Stomach (tissue), 9 donors: Measurements from ENCODE around the gene MT1M. TPM values are rescaled to one million over a fixed set of nuclear protein-coding genes. Genes with fewer than 3 reads are reported as not detected.

Experiments used
- DNase-seq, 2 donors: peaks; one replicate each; pipeline versions ENCODE4 v3.0.0 to v3.0.0-alpha.2; 2013 to 2019
- H3K27ac ChIP-seq, 5 donors: fragments of 200-600 bp in 4 of 5; sonication (generic) in 4 of 5; one replicate each; pipeline ENCODE4 v1.5.1; 2013 to 2019; ENCODE audit warnings: mild to moderate bottlenecking in 1 of 5, moderate library complexity in 1 of 5
- H3K27me3 ChIP-seq, 3 donors: fragments of 200-600 bp; sonication (generic); one replicate each; pipeline ENCODE4 v1.5.1; 2017 to 2019; ENCODE audit warnings: mixed run types in 1 of 3
- H3K36me3 ChIP-seq, 4 donors: fragments of 200-600 bp; sonication (generic); 1 replicate in 3 of 4; 2 replicates in 1 of 4; pipeline ENCODE4 v1.5.1; 2016 to 2019
- H3K4me1 ChIP-seq, 4 donors: fragments of 200-600 bp; sonication (generic); one replicate each; pipeline ENCODE4 v1.5.1; 2016 to 2019
- H3K4me3 ChIP-seq, 4 donors: fragments of 200-600 bp; sonication (generic) in 3 of 4; one replicate each; pipeline ENCODE4 v1.5.1; 2016 to 2019; ENCODE audit warnings: mild to moderate bottlenecking in 1 of 4
- H3K9me3 ChIP-seq, 4 donors: fragments of 200-600 bp; sonication (generic); one replicate each; pipeline ENCODE4 v1.5.1; 2016 to 2019
- EP300 ChIP-seq: sonication (generic); formaldehyde crosslinking; IDR thresholded peaks from one replicate; pipeline ENCODE4 v1.6.1; 2017; ENCODE audit warnings: antibody characterized with exemption
- POLR2A ChIP-seq, 4 donors: fragments of 450-650 bp; IDR thresholded peaks; one replicate each; pipeline ENCODE4 v1.6.1; 2016; ENCODE audit warnings: antibody characterized with exemption in 4 of 4, control low read depth in 2 of 4, mild to moderate bottlenecking in 1 of 4, moderate library complexity in 1 of 4
- POLR2AphosphoS5 ChIP-seq, 3 donors: sonication (generic); formaldehyde crosslinking; IDR thresholded peaks; one replicate each; pipeline ENCODE4 v1.6.1; 2016; ENCODE audit warnings: antibody characterized with exemption in 3 of 3
- WGBS, 5 donors: extraction: QIAGEN DNeasy Blood & Tissue Kit in 3 of 5; methylation state at CpG; one replicate each; pipeline versions ENCODE4 v1.1.5 to v1.1.7; 2013 to 2018; 5-methylcytosine and 5-hydroxymethylcytosine counted together
- intact Hi-C: fragments of 100-400 bp; cut with DNase I; formaldehyde crosslinking; loops from one replicate; pipeline ENCODE4 v1.15.1; 2023; ENCODE audit warnings: low total_unique reads
- polyA plus RNA-seq, 3 donors: library from polyadenylated mRNA; stranded (reverse); fragments of 200-250 nt; gene quantifications; one replicate each; pipeline ENCODE4 v1.2.3, GENCODE V29; 2013
- total RNA-seq, 5 donors: library from RNA; depleted of rRNA; stranded (reverse); fragments of >200 nt; gene quantifications; one replicate each; pipeline versions ENCODE4 v1.1.0 to v1.2.3, GENCODE V29; 2014 to 2016
- TF ChIP-seq, protein P1 (sequence below), 7 experiments: fragments of 450-650 bp in 4 of 7; fragments of 200-600 bp in 3 of 7; sonication (generic) in 3 of 7; IDR thresholded peaks; one replicate each; pipeline ENCODE4 v1.5.1; 2016 to 2019; ENCODE audit warnings: antibody characterized with exemption in 7 of 7, control low read depth in 2 of 7, mild to moderate bottlenecking in 1 of 7
- donor health status: healthy with polysubstance abuse.
- donor health status: Bipolar disorder and iron deficiency.
- donor health status: healthy.

The MT1M gene
- total and polyA plus RNA-seq, 8 donors = 5.2 to 155 (median 57.4) TPM; not detected in 1

DNA sequence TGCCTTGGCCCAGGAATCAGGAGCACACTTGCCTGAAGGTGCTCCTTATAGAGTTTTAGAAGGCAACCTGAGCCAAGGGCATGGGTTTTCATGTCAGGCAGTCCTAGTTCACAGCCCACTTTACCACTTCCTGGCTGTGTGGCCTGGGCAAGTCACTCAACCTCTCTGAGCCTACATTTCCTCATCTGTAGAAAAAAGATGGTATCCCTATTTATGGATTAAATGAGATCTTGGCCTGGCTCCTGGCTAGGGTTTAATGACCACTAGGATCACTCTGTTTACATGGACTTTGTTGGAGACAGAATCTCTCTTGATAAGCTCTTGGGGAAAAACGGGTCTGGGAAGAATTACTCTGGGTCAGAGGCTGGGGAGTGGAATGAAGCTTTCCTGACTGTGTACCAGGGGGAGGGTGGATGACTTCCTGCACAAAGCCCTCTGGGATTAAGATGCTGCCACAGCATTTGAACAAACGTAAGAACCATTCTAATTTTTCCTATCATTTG lies 21.8 kb upstream of the MT1M start:
- 11 to 47% (median 34%) methylated on average over 2 of the region's 2 CpGs for WGBS, 5 donors
- H3K27me3 ChIP-seq = no peaks in the 10 kb centered on the region
- peak in 1 of 2 donors; percentile 41 for DNase-seq
- H3K9me3 ChIP-seq = no peaks in the 10 kb centered on the region
- H3K4me1 ChIP-seq = peaks cover 35 to 69% (median 52%) of the 10 kb centered on the region in 4 donors
- TF ChIP-seq POLR2A (IDR thresholded peaks at IDR 0.05) (no peak), POLR2AphosphoS5 (IDR thresholded peaks at IDR 0.05) (no peak), EP300 (no peak)
- TF ChIP-seq, protein P1, sequence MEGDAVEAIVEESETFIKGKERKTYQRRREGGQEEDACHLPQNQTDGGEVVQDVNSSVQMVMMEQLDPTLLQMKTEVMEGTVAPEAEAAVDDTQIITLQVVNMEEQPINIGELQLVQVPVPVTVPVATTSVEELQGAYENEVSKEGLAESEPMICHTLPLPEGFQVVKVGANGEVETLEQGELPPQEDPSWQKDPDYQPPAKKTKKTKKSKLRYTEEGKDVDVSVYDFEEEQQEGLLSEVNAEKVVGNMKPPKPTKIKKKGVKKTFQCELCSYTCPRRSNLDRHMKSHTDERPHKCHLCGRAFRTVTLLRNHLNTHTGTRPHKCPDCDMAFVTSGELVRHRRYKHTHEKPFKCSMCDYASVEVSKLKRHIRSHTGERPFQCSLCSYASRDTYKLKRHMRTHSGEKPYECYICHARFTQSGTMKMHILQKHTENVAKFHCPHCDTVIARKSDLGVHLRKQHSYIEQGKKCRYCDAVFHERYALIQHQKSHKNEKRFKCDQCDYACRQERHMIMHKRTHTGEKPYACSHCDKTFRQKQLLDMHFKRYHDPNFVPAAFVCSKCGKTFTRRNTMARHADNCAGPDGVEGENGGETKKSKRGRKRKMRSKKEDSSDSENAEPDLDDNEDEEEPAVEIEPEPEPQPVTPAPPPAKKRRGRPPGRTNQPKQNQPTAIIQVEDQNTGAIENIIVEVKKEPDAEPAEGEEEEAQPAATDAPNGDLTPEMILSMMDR (IDR thresholded peaks at IDR 0.05) = no peak
- intact Hi-C loops = no loop called here
- peak overlapping the region; percentile 85 to 96 (median 92) for H3K27ac ChIP-seq
- no peaks in the 10 kb centered on the region for H3K36me3 ChIP-seq
- peak overlapping the region in 3 of 4 donors; percentile 58 to 78 (median 65) for H3K4me3 ChIP-seq

DNA sequence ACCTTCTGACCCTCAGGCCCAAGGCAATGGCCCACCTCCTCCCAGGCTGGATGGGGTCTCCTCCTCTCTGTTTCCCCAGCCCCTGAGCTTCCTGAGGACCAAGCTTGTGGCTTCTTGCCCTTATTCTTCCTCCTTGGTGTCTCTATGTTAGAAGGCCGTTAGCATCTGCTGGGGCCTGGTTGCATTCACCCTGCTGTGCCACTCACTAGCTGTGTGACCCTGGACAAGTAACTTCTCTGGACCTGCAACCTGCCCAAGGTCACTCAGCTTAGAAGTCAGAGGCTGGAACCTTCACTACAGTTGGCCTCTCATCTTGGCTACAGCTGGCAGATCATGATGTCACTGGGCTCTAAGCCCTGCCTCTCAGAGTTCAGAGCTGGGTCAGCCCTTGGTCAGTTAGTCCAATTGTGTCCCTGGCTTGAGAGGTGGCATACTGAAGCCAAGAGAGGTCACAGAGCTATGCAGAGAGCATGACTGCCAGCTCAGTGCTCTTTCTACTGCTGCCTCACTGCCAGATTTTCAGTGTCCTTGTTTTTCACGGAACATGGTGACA lies 21.1 kb upstream of the MT1M start:
- intact Hi-C loops = no loop called here
- Histone ChIP-seq H3K27ac (peak overlapping the region; percentile 66 to 96 (median 92)), H3K4me3 (no peak overlapping the region), H3K27me3 (no peaks in the 10 kb centered on the region), H3K4me1 (peaks cover 35 to 67% (median 50%) of the 10 kb centered on the region in 4 donors), H3K9me3 (no peaks in the 10 kb centered on the region), H3K36me3 (no peaks in the 10 kb centered on the region)
- TF ChIP-seq, protein P1 (IDR thresholded peaks at IDR 0.05) = no peak
- TF ChIP-seq EP300 (no peak), POLR2AphosphoS5 (IDR thresholded peaks at IDR 0.05) (peak; percentile 5 to 58 (median 8)), POLR2A (IDR thresholded peaks at IDR 0.05) (no peak)
- peak; percentile 26 to 69 for DNase-seq
- 54 to 73% (median 59%) methylated on average over 2 of the region's 2 CpGs for WGBS, 5 donors

GRCh38 chr16:56613706-56614105 lies 18.8 kb upstream of the MT1M start:
- no peaks in the 10 kb centered on the region for H3K36me3 ChIP-seq
- H3K27me3 ChIP-seq = peaks cover 0 to 17% (median 0%) of the 10 kb centered on the region in 3 donors
- no peak overlapping the region for H3K27ac ChIP-seq
- H3K4me1 ChIP-seq = peaks cover 35 to 69% (median 49%) of the 10 kb centered on the region in 4 donors
- no peak overlapping the region for H3K4me3 ChIP-seq
- TF ChIP-seq, protein P1 (IDR thresholded peaks at IDR 0.05) = no peak
- TF ChIP-seq EP300 (no peak), POLR2AphosphoS5 (IDR thresholded peaks at IDR 0.05) (no peak), POLR2A (IDR thresholded peaks at IDR 0.05) (no peak)
- no peak for DNase-seq
- H3K9me3 ChIP-seq = no peaks in the 10 kb centered on the region
- intact Hi-C loops = no loop called here

GRCh38 chr16:56614549-56614991 lies 17.9 kb upstream of the MT1M start:
- DNase-seq = no peak
- intact Hi-C loops = no loop called here
- peaks cover 0 to 17% (median 0%) of the 10 kb centered on the region in 3 donors for H3K27me3 ChIP-seq
- no peak for TF ChIP-seq POLR2AphosphoS5 (IDR thresholded peaks at IDR 0.05)
- TF ChIP-seq EP300 = no peak
- no peak for TF ChIP-seq POLR2A (IDR thresholded peaks at IDR 0.05)
- TF ChIP-seq, protein P1 (IDR thresholded peaks at IDR 0.05) = no peak
- no peak overlapping the region for H3K4me3 ChIP-seq
- no peaks in the 10 kb centered on the region for H3K36me3 ChIP-seq
- H3K9me3 ChIP-seq = no peaks in the 10 kb centered on the region
- H3K27ac ChIP-seq = no peak overlapping the region
- H3K4me1 ChIP-seq = peaks cover 30 to 60% (median 43%) of the 10 kb centered on the region in 4 donors
